Liver (tissue), 3 donors: ENCODE data around the gene SCD5.

Source experiments
- EGR1 ChIP-seq, 2 donors: IDR thresholded peaks; 2 replicates each; pipeline ENCODE4 v1.6.1; 2016 to 2018; ENCODE audit warnings: antibody characterized with exemption in 2 of 2, low read depth in 2 of 2
- GABPA ChIP-seq, 2 donors: IDR thresholded peaks in 1 of 2; conservative IDR thresholded peaks in 1 of 2; 2 replicates each; pipeline ENCODE4 v1.6.1; 2016; ENCODE audit warnings: antibody characterized with exemption in 2 of 2, mild to moderate bottlenecking in 1 of 2, moderate library complexity in 1 of 2
- HNF4A ChIP-seq, 2 donors: conservative IDR thresholded peaks; 2 replicates each; pipeline ENCODE4 v1.6.1; 2016; ENCODE audit warnings: antibody characterized with exemption in 2 of 2, mild to moderate bottlenecking in 2 of 2
- HNF4G ChIP-seq: IDR thresholded peaks from 2 replicates; pipeline ENCODE4 v1.6.1; 2016; ENCODE audit warnings: antibody characterized with exemption
- JUND ChIP-seq, 2 donors: IDR thresholded peaks; 2 replicates each; pipeline ENCODE4 v1.6.1; 2016; ENCODE audit warnings: antibody characterized with exemption in 2 of 2
- RAD21 ChIP-seq, 2 donors: IDR thresholded peaks; 2 replicates each; pipeline ENCODE4 v1.6.1; 2016; ENCODE audit warnings: antibody characterized with exemption in 2 of 2, mild to moderate bottlenecking in 2 of 2
- REST ChIP-seq: IDR thresholded peaks from 2 replicates; pipeline ENCODE4 v1.6.1; 2016; ENCODE audit warnings: antibody characterized with exemption, mild to moderate bottlenecking
- RXRA ChIP-seq, 2 donors: IDR thresholded peaks; 2 replicates each; pipeline ENCODE4 v1.6.1; 2017 to 2018; ENCODE audit warnings: antibody characterized with exemption in 2 of 2, mild to moderate bottlenecking in 1 of 2
- TAF1 ChIP-seq: conservative IDR thresholded peaks from 2 replicates; pipeline ENCODE4 v1.6.1; 2016; ENCODE audit warnings: antibody characterized with exemption, mild to moderate bottlenecking
- YY1 ChIP-seq: IDR thresholded peaks from 2 replicates; pipeline ENCODE4 v1.6.1; 2016; ENCODE audit warnings: antibody characterized with exemption, mild to moderate bottlenecking
- TF ChIP-seq, protein P1 (sequence below): fragments of 150-350 bp; IDR thresholded peaks from 2 replicates; pipeline ENCODE4 v1.5.1; 2017; ENCODE audit warnings: improper control_type of control experiment, low read depth, low read length; ENCODE audit not compliant: missing input control
- TF ChIP-seq, protein P2 (sequence below): IDR thresholded peaks from 2 replicates; pipeline ENCODE4 v1.6.1; 2016; ENCODE audit warnings: antibody characterized with exemption
- donor health status: healthy.
- donor health status: healthy.

- TF ChIP-seq, protein P1, sequence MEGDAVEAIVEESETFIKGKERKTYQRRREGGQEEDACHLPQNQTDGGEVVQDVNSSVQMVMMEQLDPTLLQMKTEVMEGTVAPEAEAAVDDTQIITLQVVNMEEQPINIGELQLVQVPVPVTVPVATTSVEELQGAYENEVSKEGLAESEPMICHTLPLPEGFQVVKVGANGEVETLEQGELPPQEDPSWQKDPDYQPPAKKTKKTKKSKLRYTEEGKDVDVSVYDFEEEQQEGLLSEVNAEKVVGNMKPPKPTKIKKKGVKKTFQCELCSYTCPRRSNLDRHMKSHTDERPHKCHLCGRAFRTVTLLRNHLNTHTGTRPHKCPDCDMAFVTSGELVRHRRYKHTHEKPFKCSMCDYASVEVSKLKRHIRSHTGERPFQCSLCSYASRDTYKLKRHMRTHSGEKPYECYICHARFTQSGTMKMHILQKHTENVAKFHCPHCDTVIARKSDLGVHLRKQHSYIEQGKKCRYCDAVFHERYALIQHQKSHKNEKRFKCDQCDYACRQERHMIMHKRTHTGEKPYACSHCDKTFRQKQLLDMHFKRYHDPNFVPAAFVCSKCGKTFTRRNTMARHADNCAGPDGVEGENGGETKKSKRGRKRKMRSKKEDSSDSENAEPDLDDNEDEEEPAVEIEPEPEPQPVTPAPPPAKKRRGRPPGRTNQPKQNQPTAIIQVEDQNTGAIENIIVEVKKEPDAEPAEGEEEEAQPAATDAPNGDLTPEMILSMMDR: no peak
- TF ChIP-seq YY1 (no peak), TAF1 (no peak), RAD21 (IDR thresholded peaks at IDR 0.05) (no peak), REST (no peak), GABPA (IDR thresholded peaks at IDR 0.05 in 1 of 2, conservative IDR thresholded peaks at IDR 0.05 in 1 of 2) (no peak), RXRA (IDR thresholded peaks at IDR 0.05) (no peak), HNF4G (no peak), HNF4A (conservative IDR thresholded peaks at IDR 0.05) (no peak), JUND (IDR thresholded peaks at IDR 0.05) (no peak), EGR1 (IDR thresholded peaks at IDR 0.05; ENCODE audit: low read depth in 2 of 2) (no peak)
- TF ChIP-seq, protein P2, sequence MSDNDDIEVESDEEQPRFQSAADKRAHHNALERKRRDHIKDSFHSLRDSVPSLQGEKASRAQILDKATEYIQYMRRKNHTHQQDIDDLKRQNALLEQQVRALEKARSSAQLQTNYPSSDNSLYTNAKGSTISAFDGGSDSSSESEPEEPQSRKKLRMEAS: no peak
Observed at GRCh38 chr4:82728301-82728700, 70.3 kb downstream of the SCD5 start.
